Vagina (tissue), 2 donors: Measurements from ENCODE around the gene LRRC49.

ENCODE experiments used
- CTCF ChIP-seq, 3 experiments: fragments of 450-650 bp in 2 of 3; fragments of 200-600 bp in 1 of 3; sonication (generic) in 1 of 3; IDR thresholded peaks; one replicate each; pipeline ENCODE4 v1.5.1; 2017 to 2019; ENCODE audit warnings: antibody characterized with exemption in 3 of 3, mild to moderate bottlenecking in 2 of 3, moderate library complexity in 2 of 3
- POLR2AphosphoS5 ChIP-seq, 2 donors: sonication (generic); formaldehyde crosslinking; IDR thresholded peaks; one replicate each; pipeline ENCODE4 v1.9.0; 2017; ENCODE audit warnings: antibody characterized with exemption in 2 of 2, mild to moderate bottlenecking in 2 of 2, low read depth in 1 of 2; ENCODE audit not compliant: insufficient read depth in 1 of 2

- TF ChIP-seq POLR2AphosphoS5 (IDR thresholded peaks at IDR 0.05; ENCODE audit: insufficient read depth in 1 of 2, low read depth in 1 of 2) (no peak), CTCF (IDR thresholded peaks at IDR 0.05) (no peak)
These were observed 36.9 kb upstream of the LRRC49 start for GRCh38 chr15:70855764-70856163.
